Activated CD8-positive, alpha-beta T cell treated with anti-CD3 and anti-CD28 coated beads for 36 hours (primary cell): ENCODE measurements around the gene C1orf56. TPM values are rescaled to one million over a fixed set of nuclear protein-coding genes. Genes with fewer than 3 reads are reported as not detected.

Experiments used
- ATAC-seq: fragments of 200-7000 bp; cut with Tn5 transposase; one replicate; pipeline ENCODE4 v1.10.0; 2021; ENCODE audit warnings: mild to moderate bottlenecking, moderate library complexity
- CTCF ChIA-PET: fragments of 350-600 bp; sonication (Branson Sonifier 250); formaldehyde crosslinking; loops from one replicate; lab custom pipeline; 2021; ENCODE audit warnings: antibody characterized with exemption; lab: Charles Lee
- POLR2A ChIA-PET: fragments of 350-600 bp; sonication (Branson Sonifier 250); formaldehyde crosslinking; loops from one replicate; lab custom pipeline; 2021; ENCODE audit warnings: antibody characterized with exemption; lab: Charles Lee
- DNase-seq: peaks from one replicate; pipeline ENCODE4 v3.0.0-alpha.2; 2020
- H3K27ac Mint-ChIP-seq: one replicate; pipeline ENCODE4 v1.8.0; 2021; ENCODE audit warnings: mild to moderate bottlenecking, mixed read lengths
- H3K27me3 Mint-ChIP-seq: one replicate; pipeline ENCODE4 v1.8.0; 2021; ENCODE audit warnings: mixed read lengths
- H3K36me3 Mint-ChIP-seq: one replicate; pipeline ENCODE4 v1.8.0; 2021; ENCODE audit warnings: low read depth, mixed read lengths
- H3K4me1 Mint-ChIP-seq: one replicate; pipeline ENCODE4 v1.8.0; 2021; ENCODE audit warnings: low read depth, mixed read lengths
- H3K4me3 Mint-ChIP-seq: one replicate; pipeline ENCODE4 v1.8.0; 2021; ENCODE audit warnings: mild to moderate bottlenecking, moderate library complexity, mixed read lengths
- H3K9me3 Mint-ChIP-seq: one replicate; pipeline ENCODE4 v1.8.0; 2021; ENCODE audit warnings: mixed read lengths
- intact Hi-C: fragments of 100-400 bp; cut with micrococcal nuclease; formaldehyde crosslinking; loops from one replicate; pipeline ENCODE4 v1.10.0; 2022
- total RNA-seq, 2 experiments: library from RNA; stranded (reverse); gene quantifications; one replicate each; pipeline ENCODE4 v1.2.3, GENCODE V29; 2021
- TF ChIP-seq, protein P1 (sequence below): fragments of 200-600 bp; IDR thresholded peaks from one replicate; pipeline ENCODE4 v1.8.0; 2022; ENCODE audit warnings: antibody characterized with exemption, mild to moderate bottlenecking

Gene C1orf56
- total RNA-seq, 2 experiments from 2014 or later: 1.4 to 1.9 TPM

DNA sequence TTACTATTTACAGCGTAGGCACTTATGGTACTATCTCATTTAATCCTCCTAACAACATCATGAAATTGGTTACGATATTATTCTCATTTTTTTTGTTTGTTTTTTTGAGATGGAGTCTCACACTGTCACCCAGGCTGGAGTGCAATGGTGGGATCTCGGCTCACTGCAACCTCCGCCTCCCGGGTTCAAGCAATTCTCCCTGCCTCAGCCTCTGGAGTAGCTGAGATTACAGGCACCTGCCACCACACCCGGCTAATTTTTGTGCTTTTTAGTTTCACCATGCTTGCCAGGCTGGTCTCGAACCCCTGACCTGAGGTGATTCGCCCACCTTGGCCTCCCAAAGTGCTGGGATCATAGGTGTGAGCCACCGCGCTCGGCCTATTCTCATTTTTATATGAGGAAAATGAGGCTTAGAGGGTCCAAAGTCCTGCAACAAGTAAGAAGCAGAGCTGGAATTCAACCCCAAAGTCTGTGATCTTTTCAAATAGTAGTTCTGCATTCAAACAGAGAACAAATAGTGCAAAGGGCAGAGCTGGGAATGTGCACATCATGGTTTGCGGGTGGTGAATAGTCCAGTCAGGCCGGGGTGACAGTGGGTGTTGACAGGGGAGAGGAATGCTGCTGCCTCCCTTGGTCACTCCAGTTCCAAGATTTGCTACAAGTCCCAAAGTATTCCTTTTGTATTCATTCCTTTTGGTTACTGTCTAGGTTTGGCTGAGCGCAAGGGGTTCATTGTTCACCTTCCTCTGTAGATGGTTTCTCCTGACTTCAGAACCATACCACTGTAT is 34.7 kb upstream of the C1orf56 start:
- ChIA-PET POLR2A (interaction anchor here (0.7 kb wide), 1 partner anchor 18 kb away, joined by 3 read pairs; no protein-coding TSS in a partner anchor), CTCF (interaction anchor here (0.7 to 3.9 kb wide), 7 partner anchors 11 to 628 kb away, joined by 3 to 14 read pairs (median 5); partner anchors contain the start of gene TNFAIP8L2)
- no peak for ATAC-seq
- intact Hi-C loops: no loop called here
- H3K27me3 Mint-ChIP-seq: no peaks in the 10 kb centered on the region
- peaks cover 38% of the 10 kb centered on the region for H3K4me1 Mint-ChIP-seq
- no peak overlapping the region for H3K4me3 Mint-ChIP-seq
- H3K9me3 Mint-ChIP-seq: no peaks in the 10 kb centered on the region
- peaks cover 3% of the 10 kb centered on the region for H3K36me3 Mint-ChIP-seq
- TF ChIP-seq, protein P1, sequence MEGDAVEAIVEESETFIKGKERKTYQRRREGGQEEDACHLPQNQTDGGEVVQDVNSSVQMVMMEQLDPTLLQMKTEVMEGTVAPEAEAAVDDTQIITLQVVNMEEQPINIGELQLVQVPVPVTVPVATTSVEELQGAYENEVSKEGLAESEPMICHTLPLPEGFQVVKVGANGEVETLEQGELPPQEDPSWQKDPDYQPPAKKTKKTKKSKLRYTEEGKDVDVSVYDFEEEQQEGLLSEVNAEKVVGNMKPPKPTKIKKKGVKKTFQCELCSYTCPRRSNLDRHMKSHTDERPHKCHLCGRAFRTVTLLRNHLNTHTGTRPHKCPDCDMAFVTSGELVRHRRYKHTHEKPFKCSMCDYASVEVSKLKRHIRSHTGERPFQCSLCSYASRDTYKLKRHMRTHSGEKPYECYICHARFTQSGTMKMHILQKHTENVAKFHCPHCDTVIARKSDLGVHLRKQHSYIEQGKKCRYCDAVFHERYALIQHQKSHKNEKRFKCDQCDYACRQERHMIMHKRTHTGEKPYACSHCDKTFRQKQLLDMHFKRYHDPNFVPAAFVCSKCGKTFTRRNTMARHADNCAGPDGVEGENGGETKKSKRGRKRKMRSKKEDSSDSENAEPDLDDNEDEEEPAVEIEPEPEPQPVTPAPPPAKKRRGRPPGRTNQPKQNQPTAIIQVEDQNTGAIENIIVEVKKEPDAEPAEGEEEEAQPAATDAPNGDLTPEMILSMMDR: no peak
- DNase-seq: no peak
- H3K27ac Mint-ChIP-seq: no peak overlapping the region

DNA sequence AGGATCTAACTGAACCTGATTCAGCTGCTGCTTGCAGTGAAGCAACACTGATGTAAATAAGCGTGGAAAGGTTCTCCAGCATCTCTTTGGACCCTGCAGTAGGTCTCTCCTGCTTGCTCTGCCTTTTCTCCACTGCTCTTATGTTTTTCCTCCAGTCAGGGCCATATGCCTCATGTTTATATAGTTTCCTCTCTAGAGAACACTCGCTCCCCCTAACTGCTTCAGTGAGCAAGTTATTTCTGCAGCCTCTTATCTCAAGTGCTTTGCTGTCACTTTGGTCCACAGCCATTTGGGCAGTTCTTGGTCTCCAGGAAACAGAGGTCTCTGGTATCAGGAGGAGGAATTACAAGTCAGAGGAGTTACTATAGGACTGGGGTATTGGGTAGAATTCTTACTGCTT is 34.0 kb upstream of the C1orf56 start:
- Mint-ChIP-seq H3K27me3 (no peaks in the 10 kb centered on the region), H3K9me3 (no peaks in the 10 kb centered on the region), H3K36me3 (peaks cover 3% of the 10 kb centered on the region), H3K4me3 (no peak overlapping the region), H3K27ac (no peak overlapping the region), H3K4me1 (peaks cover 36% of the 10 kb centered on the region)
- intact Hi-C loops: no loop called here
- ATAC-seq (no peak), DNase-seq (no peak)
- TF ChIP-seq, protein P1: no peak
- POLR2A ChIA-PET: no interaction called here
- CTCF ChIA-PET: interaction anchor here (1.6 kb wide), 1 partner anchor 11 kb away, joined by 7 read pairs; no protein-coding TSS in a partner anchor

DNA sequence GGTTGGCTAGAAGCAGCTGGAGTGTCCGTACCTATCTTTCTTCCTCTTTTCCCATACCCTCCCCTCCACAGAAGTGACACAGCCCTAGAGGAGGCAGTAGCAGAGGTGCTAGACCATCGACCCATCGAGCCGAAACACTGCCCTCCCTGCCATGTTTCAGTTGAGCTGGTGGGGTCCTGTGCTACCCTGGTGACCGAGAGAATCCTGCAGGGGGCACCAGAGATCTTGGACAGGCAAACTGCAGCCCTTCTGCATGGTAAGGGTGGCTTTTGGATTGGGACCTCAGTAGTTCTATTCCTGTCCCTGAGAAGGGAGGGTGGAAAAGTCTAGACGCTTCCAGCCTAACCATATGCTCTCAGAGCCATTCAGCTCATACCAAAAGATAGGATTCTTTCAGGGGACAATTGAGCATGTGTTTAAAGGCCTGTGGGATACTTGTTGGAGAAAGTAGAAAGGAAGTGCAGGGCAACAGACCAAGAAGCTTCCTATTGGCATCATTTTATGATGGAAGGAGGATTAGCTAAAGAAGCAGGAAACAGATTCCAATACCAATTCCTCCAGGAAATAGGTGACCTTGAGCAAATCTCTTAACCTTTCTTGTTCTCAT is 22.9 kb upstream of the C1orf56 start:
- H3K4me3 Mint-ChIP-seq: peak overlapping the region; percentile 31
- peaks cover 11% of the 10 kb centered on the region for H3K36me3 Mint-ChIP-seq
- peak overlapping the region; percentile 3 for H3K27ac Mint-ChIP-seq
- H3K9me3 Mint-ChIP-seq: no peaks in the 10 kb centered on the region
- intact Hi-C loops: loop anchor here (5.0 kb wide), 1 partner anchor 33 kb away; the partner anchor contains the start of gene CDC42SE1
- DNase-seq (peak; percentile 94), ATAC-seq (peak; percentile 99)
- no peaks in the 10 kb centered on the region for H3K27me3 Mint-ChIP-seq
- ChIA-PET POLR2A (interaction anchor here (0.5 to 1.0 kb wide), 6 partner anchors 34 to 204 kb away, joined by 3 to 5 read pairs (median 3); no protein-coding TSS in a partner anchor), CTCF (interaction anchor here (0.7 to 3.6 kb wide), 39 partner anchors 12 to 361 kb away, joined by 3 to 56 read pairs (median 5); partner anchors contain the start of genes BNIPL, C1orf56, CDC42SE1 and MINDY1)
- TF ChIP-seq, protein P1: peak; percentile 82
- peaks cover 4% of the 10 kb centered on the region for H3K4me1 Mint-ChIP-seq

DNA sequence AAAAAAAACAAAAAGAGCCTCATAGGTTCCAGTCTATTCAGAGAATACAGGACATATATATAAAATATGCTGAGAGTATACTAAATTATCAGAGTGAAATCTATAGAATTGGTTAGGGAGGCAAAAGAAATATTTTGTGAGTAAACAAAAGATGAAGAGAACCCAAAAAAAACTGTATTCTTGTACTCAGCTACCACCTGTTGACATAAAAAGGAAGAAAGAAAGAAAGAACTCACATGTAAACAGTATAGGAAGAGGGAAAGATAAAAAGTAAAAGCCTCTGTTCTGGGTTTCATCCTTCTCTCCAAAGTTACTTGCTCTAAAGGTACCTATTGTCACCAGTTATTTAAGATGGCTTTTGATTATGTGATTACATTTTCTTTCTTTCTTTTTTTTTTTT is 21.1 kb upstream of the C1orf56 start:
- ChIA-PET POLR2A (no interaction called here), CTCF (interaction anchor here (1.0 to 3.6 kb wide), 6 partner anchors 10 to 225 kb away, joined by 3 to 56 read pairs (median 4); partner anchors contain the start of genes BNIPL and C1orf56)
- intact Hi-C loops: no loop called here
- Mint-ChIP-seq H3K36me3 (peaks cover 15% of the 10 kb centered on the region), H3K9me3 (no peaks in the 10 kb centered on the region), H3K4me1 (peaks cover 4% of the 10 kb centered on the region), H3K27ac (no peak overlapping the region), H3K4me3 (no peak overlapping the region), H3K27me3 (no peaks in the 10 kb centered on the region)
- TF ChIP-seq, protein P1: no peak
- no peak for DNase-seq
- no peak for ATAC-seq
